ENCODE data around the gene NRK. TPM values are rescaled to one million over a fixed set of nuclear protein-coding genes. Genes with fewer than 3 reads are reported as not detected.

NRK gene
- polyA plus RNA-seq, 1 donor (not counting 4 experiments of a cell fraction or from before 2014, with no cell fraction given), result 0.28 TPM

DNA sequence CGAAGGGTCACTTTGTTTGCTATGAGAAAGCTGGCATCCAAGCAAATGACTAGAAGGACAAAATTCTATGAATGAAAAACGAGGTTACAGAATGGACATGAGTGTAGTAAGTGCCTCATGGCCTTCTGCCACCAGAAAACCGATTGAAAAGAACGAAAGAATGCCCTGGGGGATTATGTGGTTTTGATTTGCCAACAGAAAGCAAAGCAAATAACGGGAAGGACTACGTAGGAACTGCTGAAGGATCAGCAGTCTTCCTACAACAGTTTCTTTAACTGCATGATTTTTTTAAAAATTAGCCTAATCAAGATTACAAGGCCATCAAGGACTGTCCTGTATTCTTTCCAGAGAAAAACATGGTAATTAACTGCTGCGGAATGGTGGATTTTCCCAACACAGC, 50.6 kb downstream of the NRK start:
- Histone ChIP-seq H3K9me1 (ENCODE audit: control insufficient read depth, extremely low read depth, insufficient read depth, low read length) (no peaks in the 10 kb centered on the region), H2AFZ (ENCODE audit: control insufficient read depth, low read length) (no peak overlapping the region), H3K4me2 (ENCODE audit: control insufficient read depth, extremely low read depth, insufficient read depth, low read depth, low read length) (no peak overlapping the region), H3K27me3 (ENCODE audit: control insufficient read depth, extremely low read depth, insufficient read depth, low read length) (no peaks in the 10 kb centered on the region), H3K9ac (ENCODE audit: control insufficient read depth, extremely low read depth, insufficient read depth, low read length) (no peak overlapping the region), H3K4me1 (ENCODE audit: control insufficient read depth, extremely low read depth, insufficient read depth, low read length) (no peaks in the 10 kb centered on the region), H3K9me3 (ENCODE audit: control insufficient read depth, low read depth, low read length) (no peaks in the 10 kb centered on the region), H3K4me3 (ENCODE audit: control insufficient read depth in 2 of 3, extremely low read depth in 1 of 3, insufficient read depth in 2 of 3, low read depth in 1 of 3, low read length in 3 of 3) (no peak overlapping the region), H3K79me2 (ENCODE audit: control insufficient read depth, insufficient read depth, low read length) (no peaks in the 10 kb centered on the region), H3K27ac (ENCODE audit: control insufficient read depth, insufficient read depth, low read length) (no peak overlapping the region), H3K36me3 (ENCODE audit: control insufficient read depth in 2 of 2, extremely low read depth in 1 of 2, insufficient read depth in 2 of 2, low read length in 2 of 2) (no peaks in the 10 kb centered on the region), H4K20me1 (ENCODE audit: control insufficient read depth, extremely low read depth, insufficient read depth, low read length) (no peaks in the 10 kb centered on the region)
- dilution Hi-C loops (cut with MboI; ENCODE audit: extremely low pct_ligation_motif_present, low sequenced_read_pairs), result no loop called here
- no peak for FAIRE-seq
- no peak for TF ChIP-seq EZH2 (IDR thresholded peaks at IDR 0.05; ENCODE audit: low read length)
- TF ChIP-seq, protein P1, sequence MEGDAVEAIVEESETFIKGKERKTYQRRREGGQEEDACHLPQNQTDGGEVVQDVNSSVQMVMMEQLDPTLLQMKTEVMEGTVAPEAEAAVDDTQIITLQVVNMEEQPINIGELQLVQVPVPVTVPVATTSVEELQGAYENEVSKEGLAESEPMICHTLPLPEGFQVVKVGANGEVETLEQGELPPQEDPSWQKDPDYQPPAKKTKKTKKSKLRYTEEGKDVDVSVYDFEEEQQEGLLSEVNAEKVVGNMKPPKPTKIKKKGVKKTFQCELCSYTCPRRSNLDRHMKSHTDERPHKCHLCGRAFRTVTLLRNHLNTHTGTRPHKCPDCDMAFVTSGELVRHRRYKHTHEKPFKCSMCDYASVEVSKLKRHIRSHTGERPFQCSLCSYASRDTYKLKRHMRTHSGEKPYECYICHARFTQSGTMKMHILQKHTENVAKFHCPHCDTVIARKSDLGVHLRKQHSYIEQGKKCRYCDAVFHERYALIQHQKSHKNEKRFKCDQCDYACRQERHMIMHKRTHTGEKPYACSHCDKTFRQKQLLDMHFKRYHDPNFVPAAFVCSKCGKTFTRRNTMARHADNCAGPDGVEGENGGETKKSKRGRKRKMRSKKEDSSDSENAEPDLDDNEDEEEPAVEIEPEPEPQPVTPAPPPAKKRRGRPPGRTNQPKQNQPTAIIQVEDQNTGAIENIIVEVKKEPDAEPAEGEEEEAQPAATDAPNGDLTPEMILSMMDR (optimal IDR thresholded peaks at IDR 0.05 in 1 of 3, IDR thresholded peaks at IDR 0.05 in 1 of 3, conservative IDR thresholded peaks at IDR 0.05 in 1 of 3; ENCODE audit: extremely low read depth in 1 of 3, insufficient read depth in 2 of 3, low read length in 3 of 3), result no peak
- no peak for DNase-seq (ENCODE audit: low read depth, low spot score)

DNA sequence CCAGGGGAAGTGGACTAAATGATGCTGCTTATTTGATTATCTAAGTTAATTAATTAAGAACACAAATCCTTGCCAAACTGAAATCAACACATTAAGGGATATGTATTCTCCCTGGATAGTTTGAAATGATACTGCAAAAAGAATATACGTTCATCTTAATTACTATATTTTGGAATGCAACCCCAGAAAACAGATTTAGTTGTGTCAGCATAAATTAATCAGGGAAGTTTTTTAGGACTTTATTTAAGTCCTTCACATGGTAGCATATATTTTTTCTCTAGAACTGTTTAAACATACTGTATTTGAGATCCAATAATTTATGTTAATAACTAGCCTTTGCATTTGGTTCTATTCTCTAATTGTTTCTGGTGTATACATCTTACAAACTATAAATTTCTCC, 52.5 kb downstream of the NRK start:
- Histone ChIP-seq H3K9ac (ENCODE audit: control insufficient read depth, extremely low read depth, insufficient read depth, low read length) (no peak overlapping the region), H3K27me3 (ENCODE audit: control insufficient read depth, extremely low read depth, insufficient read depth, low read length) (no peaks in the 10 kb centered on the region), H4K20me1 (ENCODE audit: control insufficient read depth, extremely low read depth, insufficient read depth, low read length) (no peaks in the 10 kb centered on the region), H3K4me2 (ENCODE audit: control insufficient read depth, extremely low read depth, insufficient read depth, low read depth, low read length) (no peak overlapping the region), H3K4me3 (ENCODE audit: control insufficient read depth in 2 of 3, extremely low read depth in 1 of 3, insufficient read depth in 2 of 3, low read depth in 1 of 3, low read length in 3 of 3) (no peak overlapping the region), H3K4me1 (ENCODE audit: control insufficient read depth, extremely low read depth, insufficient read depth, low read length) (no peaks in the 10 kb centered on the region), H3K79me2 (ENCODE audit: control insufficient read depth, insufficient read depth, low read length) (no peaks in the 10 kb centered on the region), H3K9me1 (ENCODE audit: control insufficient read depth, extremely low read depth, insufficient read depth, low read length) (no peaks in the 10 kb centered on the region), H3K27ac (ENCODE audit: control insufficient read depth, insufficient read depth, low read length) (no peak overlapping the region), H3K36me3 (ENCODE audit: control insufficient read depth in 2 of 2, extremely low read depth in 1 of 2, insufficient read depth in 2 of 2, low read length in 2 of 2) (no peaks in the 10 kb centered on the region), H2AFZ (ENCODE audit: control insufficient read depth, low read length) (no peak overlapping the region), H3K9me3 (ENCODE audit: control insufficient read depth, low read depth, low read length) (no peaks in the 10 kb centered on the region)
- dilution Hi-C loops (cut with MboI; ENCODE audit: extremely low pct_ligation_motif_present, low sequenced_read_pairs), result no loop called here
- no peak for DNase-seq (ENCODE audit: low read depth, low spot score)
- TF ChIP-seq EZH2 (IDR thresholded peaks at IDR 0.05; ENCODE audit: low read length), result no peak
- TF ChIP-seq, protein P1 (optimal IDR thresholded peaks at IDR 0.05 in 1 of 3, IDR thresholded peaks at IDR 0.05 in 1 of 3, conservative IDR thresholded peaks at IDR 0.05 in 1 of 3; ENCODE audit: extremely low read depth in 1 of 3, insufficient read depth in 2 of 3, low read length in 3 of 3), result no peak
- FAIRE-seq, result no peak

Data from keratinocyte (primary cell).